Neural cell (in vitro differentiated cells): ENCODE results near the gene SRD5A2. TPM values are rescaled to one million over a fixed set of nuclear protein-coding genes. Genes with fewer than 3 reads are reported as not detected.

Source experiments
- H2AFZ ChIP-seq: fragments of 200-600, 300-800 bp; sonication (generic), shearing (Covaris generic); 2 replicates; pipeline ENCODE4 v1.6.0; 2014; ENCODE audit warnings: low read depth, mild to moderate bottlenecking, antibody characterized with exemption, low read length, moderate library complexity
- H3F3A ChIP-seq: fragments of 200-600 bp; shearing (Covaris generic); 2 replicates; pipeline ENCODE4 v1.6.1; 2016; ENCODE audit warnings: mild to moderate bottlenecking, moderate library complexity, mixed read lengths, antibody characterized with exemption, low read length; ENCODE audit not compliant: insufficient read depth, poor library complexity, severe bottlenecking
- H3K27ac ChIP-seq: fragments of 200-600, 300-800 bp; sonication (generic), shearing (Covaris generic); 2 replicates; pipeline ENCODE4 v1.5.1; 2014; ENCODE audit warnings: mild to moderate bottlenecking, low read length, moderate library complexity
- H3K27me3 ChIP-seq: fragments of 300-800, 200-600 bp; sonication (generic), shearing (Covaris generic); 2 replicates; pipeline ENCODE4 v1.6.0; 2014; ENCODE audit warnings: mild to moderate bottlenecking, low read depth, low read length, moderate library complexity; ENCODE audit not compliant: insufficient read depth
- H3K36me3 ChIP-seq: fragments of 300-800, 200-600 bp; sonication (generic), shearing (Covaris generic); 2 replicates; pipeline ENCODE4 v1.5.1; 2014; ENCODE audit warnings: mild to moderate bottlenecking, antibody characterized with exemption, low read length, moderate library complexity; ENCODE audit not compliant: insufficient read depth
- H3K4me2 ChIP-seq: fragments of 300-800, 200-600 bp; sonication (generic), shearing (Covaris generic); 2 replicates; pipeline ENCODE4 v1.6.0; 2014; ENCODE audit warnings: mild to moderate bottlenecking, low read length
- H3K4me3 ChIP-seq: fragments of 300-800, 200-600 bp; sonication (generic), shearing (Covaris generic); 2 replicates; pipeline ENCODE4 v1.5.1; 2014; ENCODE audit warnings: mild to moderate bottlenecking, low read length, moderate library complexity
- H3K79me2 ChIP-seq: fragments of 200-600 bp; shearing (Covaris generic); replicated peaks from 2 replicates; pipeline ENCODE4 v1.6.0; 2014; ENCODE audit warnings: mild to moderate bottlenecking, low read length, moderate library complexity; ENCODE audit not compliant: insufficient read depth
- H3K9ac ChIP-seq: fragments of 300-800, 200-600 bp; sonication (generic), shearing (Covaris generic); 2 replicates; pipeline ENCODE4 v1.6.1; 2016; ENCODE audit warnings: mild to moderate bottlenecking, low read length, mixed read lengths
- H3K9me2 ChIP-seq: fragments of 200-600 bp; shearing (Covaris generic); 2 replicates; pipeline ENCODE4 v1.6.1; 2016; ENCODE audit warnings: mild to moderate bottlenecking, low read length, mixed read lengths; ENCODE audit not compliant: insufficient read depth
- H3K9me3 ChIP-seq: fragments of 200-600, 300-800 bp; sonication (generic), shearing (Covaris generic); 2 replicates; pipeline ENCODE4 v1.6.1; 2016; ENCODE audit warnings: mild to moderate bottlenecking, mixed run types, low read length, moderate library complexity, mixed read lengths
- H4K20me1 ChIP-seq: fragments of 200-600 bp; shearing (Covaris generic); 2 replicates; pipeline ENCODE4 v1.6.1; 2016; ENCODE audit warnings: mild to moderate bottlenecking, mixed run types; ENCODE audit not compliant: insufficient read depth
- CTCF ChIP-seq: fragments of 450-650 bp; IDR thresholded peaks from 2 replicates; pipeline ENCODE4 v1.5.1; 2014; ENCODE audit warnings: antibody characterized with exemption, mild to moderate bottlenecking, moderate library complexity; ENCODE audit not compliant: poor library complexity, severe bottlenecking
- EP300 ChIP-seq: fragments of 450-650 bp; conservative IDR thresholded peaks from 2 replicates; pipeline ENCODE4 v1.6.1; 2014; ENCODE audit warnings: antibody characterized with exemption, mild to moderate bottlenecking, moderate library complexity; ENCODE audit not compliant: poor library complexity, severe bottlenecking
- EZH2 ChIP-seq: fragments of 200-600, 300-800 bp; shearing (Covaris generic), sonication (generic); IDR thresholded peaks from 2 replicates; pipeline ENCODE4 v1.6.1; 2014; ENCODE audit warnings: antibody characterized with exemption, low read length, borderline replicate concordance, mild to moderate bottlenecking; ENCODE audit not compliant: insufficient read depth, poor library complexity, severe bottlenecking
- MXI1 ChIP-seq: fragments of 450-650 bp; conservative IDR thresholded peaks from 2 replicates; pipeline ENCODE4 v1.6.1; 2014; ENCODE audit warnings: antibody characterized with exemption, mild to moderate bottlenecking; ENCODE audit not compliant: poor library complexity, severe bottlenecking
- POLR2AphosphoS5 ChIP-seq: IDR thresholded peaks from 2 replicates; pipeline ENCODE4 v1.6.1; 2012
- RAD21 ChIP-seq: fragments of 450-650 bp; conservative IDR thresholded peaks from 2 replicates; pipeline ENCODE4 v1.6.1; 2014; ENCODE audit warnings: antibody characterized with exemption, mild to moderate bottlenecking, moderate library complexity
- SMC3 ChIP-seq: fragments of 450-650 bp; conservative IDR thresholded peaks from 2 replicates; pipeline ENCODE4 v1.6.1; 2014; ENCODE audit warnings: antibody characterized with exemption, mild to moderate bottlenecking, moderate library complexity; ENCODE audit not compliant: poor library complexity
- TAF1 ChIP-seq: IDR thresholded peaks from 2 replicates; pipeline ENCODE4 v1.6.1; 2012; ENCODE audit warnings: low read depth
- polyA minus RNA-seq: library from RNA; depleted of rRNA, polyadenylated mRNA; stranded (reverse); fragments of >200 nt; gene quantifications from 2 replicates; pipeline ENCODE4 v1.2.3, GENCODE V29; 2014
- polyA plus RNA-seq: library from polyadenylated mRNA; depleted of rRNA; stranded (reverse); fragments of >200 nt; gene quantifications from 2 replicates; pipeline ENCODE4 v1.2.3, GENCODE V29; 2014

SRD5A2 gene, protein sequence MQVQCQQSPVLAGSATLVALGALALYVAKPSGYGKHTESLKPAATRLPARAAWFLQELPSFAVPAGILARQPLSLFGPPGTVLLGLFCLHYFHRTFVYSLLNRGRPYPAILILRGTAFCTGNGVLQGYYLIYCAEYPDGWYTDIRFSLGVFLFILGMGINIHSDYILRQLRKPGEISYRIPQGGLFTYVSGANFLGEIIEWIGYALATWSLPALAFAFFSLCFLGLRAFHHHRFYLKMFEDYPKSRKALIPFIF
- polyA plus RNA-seq: 0.11 and 0.26 TPM in 2 replicates
- polyA minus RNA-seq: 0.12 TPM in 1 of 2 replicates, not detected in the other

- H3K27me3 ChIP-seq: peaks cover 45% of the 10 kb centered on the region
- H3K9me2 ChIP-seq: no peaks in the 10 kb centered on the region
- H3K36me3 ChIP-seq: no peaks in the 10 kb centered on the region
- no peak within 1 kb of the TSS for H3K27ac ChIP-seq
- no peak within 1 kb of the TSS for H3K4me2 ChIP-seq
- H3K4me3 ChIP-seq: peak within 1 kb of the TSS; percentile 65
- H3K79me2 ChIP-seq: no peaks in the 10 kb centered on the region
- TF ChIP-seq MXI1 (no peak), EZH2 (peak; percentile 55), TAF1 (no peak)
- peaks cover 3% of the 10 kb centered on the region for H3K9me3 ChIP-seq
- no peaks in the 10 kb centered on the region for H4K20me1 ChIP-seq
- H3F3A ChIP-seq: no peaks in the 10 kb centered on the region
- H3K9ac ChIP-seq: no peak within 1 kb of the TSS
- no peak within 1 kb of the TSS for H2AFZ ChIP-seq
These were observed at the start of gene SRD5A2 for GRCh38 chr2:31580321-31581117. Gene SRD5A2 (minus strand): TSS chr2:31580938. CDS start chr2:31580900, 38 bp downstream.

GRCh38 chr2:31606509-31606908 lies 25.8 kb upstream of the SRD5A2 start:
- Histone ChIP-seq H3K36me3 (no peaks in the 10 kb centered on the region), H3K4me2 (no peak overlapping the region), H3K27me3 (no peaks in the 10 kb centered on the region), H2AFZ (no peak overlapping the region), H3K9me3 (no peaks in the 10 kb centered on the region), H3F3A (no peaks in the 10 kb centered on the region), H3K9ac (no peak overlapping the region), H3K9me2 (no peaks in the 10 kb centered on the region), H3K79me2 (no peaks in the 10 kb centered on the region), H3K4me3 (no peak overlapping the region), H3K27ac (no peak overlapping the region), H4K20me1 (no peaks in the 10 kb centered on the region)
- TF ChIP-seq RAD21 (no peak), EP300 (no peak), CTCF (no peak), EZH2 (no peak), SMC3 (no peak), POLR2AphosphoS5 (no peak), TAF1 (no peak), MXI1 (no peak)

DNA sequence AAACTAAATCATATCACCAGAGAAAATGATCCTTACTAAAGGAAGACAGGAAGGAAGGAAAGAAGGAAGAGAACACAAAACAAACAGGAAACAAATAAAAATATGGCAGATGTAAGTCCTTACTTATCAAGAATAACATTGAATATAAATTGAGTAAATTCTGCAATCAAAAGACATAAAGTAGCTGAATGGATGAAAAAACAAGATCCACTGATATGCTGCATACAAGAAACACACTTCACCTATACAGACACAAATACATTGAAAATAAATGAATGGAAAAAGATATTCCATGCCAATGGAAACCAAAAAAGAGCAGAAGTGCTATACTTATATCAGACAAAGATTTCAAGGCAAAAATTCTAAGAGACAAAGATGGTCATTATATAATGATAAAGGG lies 18.0 kb upstream of the SRD5A2 start:
- H3F3A ChIP-seq: no peaks in the 10 kb centered on the region
- H2AFZ ChIP-seq: no peak overlapping the region
- no peaks in the 10 kb centered on the region for H3K9me3 ChIP-seq
- no peak overlapping the region for H3K9ac ChIP-seq
- H3K36me3 ChIP-seq: no peaks in the 10 kb centered on the region
- no peaks in the 10 kb centered on the region for H4K20me1 ChIP-seq
- no peaks in the 10 kb centered on the region for H3K79me2 ChIP-seq
- no peak overlapping the region for H3K27ac ChIP-seq
- TF ChIP-seq EP300 (no peak), SMC3 (no peak), POLR2AphosphoS5 (no peak)
- H3K4me2 ChIP-seq: no peak overlapping the region
- no peaks in the 10 kb centered on the region for H3K27me3 ChIP-seq
- no peaks in the 10 kb centered on the region for H3K9me2 ChIP-seq
- no peak overlapping the region for H3K4me3 ChIP-seq
